Cardiac muscle cell (in vitro differentiated cells and primary cell): Measurements from ENCODE around the gene CHN2. TPM values are rescaled to one million over a fixed set of nuclear protein-coding genes. Genes with fewer than 3 reads are reported as not detected.

Experiments used
- DNase-seq, 2 donors: peaks; one replicate each; pipeline versions ENCODE4 v3.0.0 to v3.0.0-alpha.2; 2010 to 2017; ENCODE audit warnings: low read depth in 1 of 2, low spot score in 1 of 2
- H3K27ac ChIP-seq: fragments of 200-600 bp; sonication (generic); 2 replicates; pipeline ENCODE4 v1.5.1; 2016
- H3K27me3 ChIP-seq: fragments of 200-600 bp; sonication (generic); 2 replicates; pipeline ENCODE4 v1.6.0; 2016; ENCODE audit warnings: control low read depth
- H3K36me3 ChIP-seq: fragments of 200-600 bp; sonication (generic); 2 replicates; pipeline ENCODE4 v1.5.1; 2016; ENCODE audit warnings: control low read depth
- H3K4me1 ChIP-seq: fragments of 200-600 bp; sonication (generic); 2 replicates; pipeline ENCODE4 v1.8.1; 2017; ENCODE audit warnings: low read depth, mild to moderate bottlenecking, mixed run types
- H3K4me3 ChIP-seq: fragments of 200-600 bp; sonication (generic); 2 replicates; pipeline ENCODE4 v1.5.1; 2016; ENCODE audit warnings: mild to moderate bottlenecking
- H3K9me3 ChIP-seq: fragments of 200-600 bp; sonication (generic); 2 replicates; pipeline ENCODE4 v1.5.1; 2017; ENCODE audit warnings: low read depth, mild to moderate bottlenecking, control low read depth
- CTCF ChIP-seq: IDR thresholded peaks from 2 replicates; pipeline ENCODE4 v1.5.1; 2012; ENCODE audit warnings: low read depth, mild to moderate bottlenecking, low read length
- polyA plus RNA-seq: library from polyadenylated mRNA; unstranded; fragments of >200 nt; fragmentation: Nextera tagmentation; extraction: Ambion mirVana; gene quantifications from 2 replicates; pipeline ENCODE4 v1.2.1, GENCODE V29; 2016
- total RNA-seq: library from RNA; depleted of rRNA; stranded (reverse); fragments of >200 nt; gene quantifications from 2 replicates; pipeline ENCODE4 v1.2.3, GENCODE V29; 2016

Gene CHN2
- total and polyA plus RNA-seq, 2 experiments from 2014 or later, result 16.0 to 30.5 TPM

- no peaks in the 10 kb centered on the region for H3K27me3 ChIP-seq
- H3K27ac ChIP-seq, result no peak overlapping the region
- no peak overlapping the region for H3K4me3 ChIP-seq
- H3K36me3 ChIP-seq, result no peaks in the 10 kb centered on the region
- no peaks in the 10 kb centered on the region for H3K9me3 ChIP-seq
- no peaks in the 10 kb centered on the region for H3K4me1 ChIP-seq
- no peak for DNase-seq
- no peak for TF ChIP-seq CTCF
Observed at GRCh38 chr7:29304756-29305155, 110.2 kb downstream of the CHN2 start.

GRCh38 chr7:29306319-29306991, 111.9 kb downstream of the CHN2 start:
- H3K27ac ChIP-seq, result no peak overlapping the region
- H3K9me3 ChIP-seq, result no peaks in the 10 kb centered on the region
- no peak for DNase-seq
- no peak overlapping the region for H3K4me3 ChIP-seq
- H3K36me3 ChIP-seq, result no peaks in the 10 kb centered on the region
- TF ChIP-seq CTCF, result no peak
- H3K27me3 ChIP-seq, result no peaks in the 10 kb centered on the region
- no peaks in the 10 kb centered on the region for H3K4me1 ChIP-seq

GRCh38 chr7:29308424-29308823, 113.8 kb downstream of the CHN2 start:
- Histone ChIP-seq H3K27me3 (no peaks in the 10 kb centered on the region), H3K4me3 (no peak overlapping the region), H3K36me3 (no peaks in the 10 kb centered on the region), H3K9me3 (no peaks in the 10 kb centered on the region), H3K27ac (no peak overlapping the region), H3K4me1 (no peaks in the 10 kb centered on the region)
- TF ChIP-seq CTCF, result no peak
- DNase-seq, result no peak

GRCh38 chr7:29309041-29309854, 114.7 kb downstream of the CHN2 start:
- DNase-seq, result peak in 1 of 2 donors; percentile 13
- Histone ChIP-seq H3K27ac (no peak overlapping the region), H3K4me3 (no peak overlapping the region), H3K27me3 (no peaks in the 10 kb centered on the region), H3K9me3 (no peaks in the 10 kb centered on the region), H3K36me3 (no peaks in the 10 kb centered on the region), H3K4me1 (no peaks in the 10 kb centered on the region)
- peak; percentile 33 for TF ChIP-seq CTCF

- Histone ChIP-seq H3K4me3 (no peak overlapping the region), H3K27me3 (no peaks in the 10 kb centered on the region), H3K9me3 (no peaks in the 10 kb centered on the region), H3K36me3 (no peaks in the 10 kb centered on the region), H3K4me1 (no peaks in the 10 kb centered on the region), H3K27ac (no peak overlapping the region)
- no peak for TF ChIP-seq CTCF
- no peak for DNase-seq
Observed at GRCh38 chr7:29310625-29311024, 116.0 kb downstream of the CHN2 start.
